Effector CD4-positive, alpha-beta T cell (primary cell): Measurements from ENCODE around the gene SAT1.
A peak's percentile ranks its signal among the peaks of the same experiment; 100 is the strongest.
"Not testable (repeated sequence)": the region's sequence is repeated elsewhere in the genome, so short reads cannot be mapped to it uniquely, and the experiment has no call there.

Experiments
- DNase-seq: peaks from one replicate; pipeline ENCODE4 v3.0.0-alpha.2; 2020
- total RNA-seq: gene quantifications from one replicate; lab custom pipeline; 2026; lab: John Stamatoyannopoulos, UW

SAT1 gene
- 306 reads per million, percentile 95 among the genes with 10 or more reads in this experiment for total RNA-seq

DNA sequence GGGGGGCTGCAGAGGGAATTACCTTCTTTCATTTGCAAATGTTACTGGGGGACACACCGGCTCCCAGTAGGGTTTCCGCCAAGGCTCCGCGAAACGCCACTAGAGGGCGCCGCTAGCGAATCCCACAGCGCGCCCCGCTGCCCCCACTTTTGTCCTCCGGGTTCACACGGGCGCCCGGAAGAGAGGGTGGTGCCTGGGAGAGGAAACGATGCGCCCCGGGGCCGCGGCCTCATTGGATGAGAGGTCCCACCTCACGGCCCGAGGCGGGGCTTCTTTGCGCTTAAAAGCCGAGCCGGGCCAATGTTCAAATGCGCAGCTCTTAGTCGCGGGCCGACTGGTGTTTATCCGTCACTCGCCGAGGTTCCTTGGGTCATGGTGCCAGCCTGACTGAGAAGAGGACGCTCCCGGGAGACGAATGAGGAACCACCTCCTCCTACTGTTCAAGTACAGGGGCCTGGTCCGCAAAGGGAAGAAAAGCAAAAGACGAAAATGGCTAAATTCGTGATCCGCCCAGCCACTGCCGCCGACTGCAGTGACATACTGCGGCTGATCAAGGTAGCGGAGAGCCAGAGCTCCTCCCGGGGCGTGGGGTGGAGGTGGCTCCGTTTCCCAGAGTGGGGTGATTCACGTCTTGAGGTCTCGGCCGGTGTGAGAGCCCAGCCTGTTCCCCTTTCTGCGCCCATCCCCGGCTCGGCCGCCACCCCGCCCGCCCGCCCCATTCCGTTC is at the start of gene SAT1:
TSS of gene SAT1 (plus strand) at position 311 of the 726 bp plus-strand sequence. CDS start at position 490, 179 bp downstream.
- DNase-seq: peak; percentile 87

DNA sequence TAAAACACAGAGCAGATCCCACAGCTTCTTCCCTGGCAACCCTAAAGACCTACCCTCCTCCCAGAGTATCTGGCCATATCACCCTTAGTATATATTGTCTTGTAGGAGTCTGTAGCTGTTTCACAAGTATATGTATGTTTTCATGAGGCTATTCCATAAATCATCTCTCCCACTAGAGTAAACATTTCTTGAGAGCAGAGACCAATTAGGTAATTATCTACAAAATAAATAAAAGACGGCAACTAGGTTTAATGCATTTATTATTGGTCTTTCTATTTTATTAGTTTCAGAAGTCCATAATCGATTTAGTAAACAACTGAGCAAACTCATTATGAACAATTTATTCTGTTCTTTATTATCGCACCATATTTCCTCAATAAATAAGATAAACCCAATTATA is 46.9 kb upstream of the SAT1 start:
- DNase-seq: no peak

DNA sequence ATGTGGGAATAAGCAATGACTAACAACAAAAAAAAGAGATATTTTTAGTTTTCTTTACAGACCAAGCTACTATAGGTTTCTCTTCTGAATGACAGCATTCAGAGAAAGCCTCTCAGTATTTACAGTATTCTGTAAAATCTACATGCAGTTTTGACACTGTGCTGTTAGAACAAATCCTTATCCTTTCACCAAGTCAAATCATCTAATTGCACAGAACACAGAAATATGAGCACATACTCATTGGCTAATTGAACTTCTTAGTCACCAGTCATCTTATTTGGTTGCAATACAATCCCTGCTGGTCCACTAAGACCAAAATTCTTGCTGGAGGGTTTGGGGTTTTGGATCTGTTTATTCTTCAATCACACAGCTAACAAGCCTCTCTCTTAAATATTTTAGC is 45.6 kb upstream of the SAT1 start:
- no peak for DNase-seq

DNA sequence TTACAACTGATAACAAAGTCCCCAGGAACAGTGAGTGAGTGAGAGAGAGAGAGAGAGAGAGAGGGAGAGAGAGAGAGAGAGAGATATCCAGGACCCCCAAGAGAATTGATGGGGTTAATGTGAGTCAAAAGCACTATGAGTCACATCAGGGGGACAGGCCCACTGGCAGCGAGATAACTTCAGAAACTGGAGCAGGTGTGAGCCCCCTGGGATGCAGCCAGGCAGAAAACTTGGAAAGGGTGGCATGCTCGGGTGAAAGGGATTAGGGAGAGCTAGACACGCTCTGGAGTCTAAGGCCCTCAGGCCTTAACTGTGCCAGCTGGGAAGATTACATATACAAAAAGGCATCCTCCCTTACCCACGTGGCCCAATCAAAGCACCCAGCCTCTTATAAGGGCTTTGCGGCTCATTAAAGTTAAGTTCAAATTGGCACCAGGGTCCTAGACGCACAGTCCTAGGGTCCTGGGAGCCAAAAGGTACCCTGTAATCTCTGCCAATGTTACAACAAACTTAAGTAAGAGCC is 40.7 kb upstream of the SAT1 start:
- DNase-seq: no peak

DNA sequence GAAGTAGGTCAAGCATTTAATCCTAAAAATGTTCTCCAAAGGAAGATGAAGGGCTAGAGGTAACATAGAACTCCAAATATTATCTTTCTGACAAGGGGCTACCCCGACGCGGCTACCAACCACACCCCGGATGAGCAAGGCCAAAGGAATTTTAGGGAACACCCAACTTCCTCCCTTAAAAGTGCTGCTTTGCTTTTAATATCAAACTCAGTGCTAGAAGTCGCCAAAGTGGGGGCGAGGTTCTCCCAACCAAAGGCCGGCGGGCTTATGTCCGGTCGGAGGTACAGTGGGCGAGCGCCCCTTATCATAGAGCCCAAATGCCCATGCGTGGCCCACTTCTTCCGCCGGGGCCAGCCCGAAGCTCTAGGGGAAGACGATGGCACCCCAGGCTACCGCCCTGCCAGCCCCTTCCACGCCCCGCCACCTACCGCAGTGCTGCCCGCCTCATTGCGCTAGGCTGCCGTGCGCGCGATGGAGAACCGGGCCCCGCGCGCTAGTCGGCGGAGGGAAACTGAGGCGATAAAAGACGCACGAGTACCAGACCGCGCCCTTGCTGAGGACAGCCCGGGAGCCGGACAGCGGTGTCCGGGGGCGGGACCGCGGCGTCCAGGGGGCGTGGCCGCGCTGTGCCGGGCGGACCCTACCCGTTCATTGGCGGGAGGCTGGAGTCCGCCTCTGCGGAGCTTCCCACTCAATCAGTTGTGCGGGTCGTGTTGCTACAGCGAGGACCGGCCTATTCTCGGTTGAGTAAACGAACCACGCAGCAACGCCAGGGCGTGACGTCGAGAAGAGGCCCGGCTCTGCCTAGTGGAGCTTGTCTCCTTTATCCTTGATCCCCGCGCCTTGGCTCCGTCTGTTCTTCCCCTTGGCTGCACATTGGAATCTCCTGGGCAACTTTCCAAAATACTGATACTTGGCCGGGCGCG is 40.0 kb upstream of the SAT1 start, which contains the start of gene ACOT9:
TSS of gene ACOT9 (minus strand) at position 580 of the 926 bp plus-strand sequence. CDS start at position 448, 132 bp downstream.
- DNase-seq: peak; percentile 58

DNA sequence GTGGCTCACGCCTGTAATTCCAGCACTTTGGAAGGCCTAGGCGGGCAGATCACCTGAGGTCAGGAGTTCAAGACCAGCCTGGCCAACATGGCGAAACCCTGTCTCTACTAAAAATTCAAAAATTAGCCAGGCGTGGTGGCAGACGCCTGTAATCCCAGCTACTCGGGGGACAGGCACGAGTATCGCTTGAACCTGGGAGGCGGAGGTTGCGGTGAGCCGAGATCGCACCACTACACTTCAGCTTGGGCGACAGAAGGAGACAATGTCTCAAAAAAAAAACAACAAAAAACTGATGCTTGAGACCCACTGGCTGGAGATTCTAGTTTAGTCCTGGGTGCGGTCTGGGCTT is 39.4 kb upstream of the SAT1 start:
- not testable (repeated sequence) for DNase-seq

DNA sequence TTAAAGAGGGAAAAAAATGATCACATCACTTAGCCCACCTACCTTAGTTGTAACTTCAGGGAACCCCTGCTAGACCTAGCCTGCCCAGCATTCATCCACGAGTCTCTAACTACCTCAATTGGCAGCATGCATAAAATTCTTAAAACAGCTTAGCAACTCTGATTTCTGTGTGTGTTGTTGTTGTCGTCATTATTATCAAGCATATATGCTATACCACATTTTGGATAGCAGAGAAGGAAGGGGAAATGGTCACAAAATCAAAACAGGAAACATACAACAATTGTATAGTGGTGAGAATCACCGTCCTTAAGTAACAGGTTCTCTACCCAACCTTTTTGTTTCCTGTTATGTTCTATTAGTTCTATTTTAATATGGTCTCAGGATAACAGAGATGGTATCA is 37.2 kb upstream of the SAT1 start:
- no peak for DNase-seq

DNA sequence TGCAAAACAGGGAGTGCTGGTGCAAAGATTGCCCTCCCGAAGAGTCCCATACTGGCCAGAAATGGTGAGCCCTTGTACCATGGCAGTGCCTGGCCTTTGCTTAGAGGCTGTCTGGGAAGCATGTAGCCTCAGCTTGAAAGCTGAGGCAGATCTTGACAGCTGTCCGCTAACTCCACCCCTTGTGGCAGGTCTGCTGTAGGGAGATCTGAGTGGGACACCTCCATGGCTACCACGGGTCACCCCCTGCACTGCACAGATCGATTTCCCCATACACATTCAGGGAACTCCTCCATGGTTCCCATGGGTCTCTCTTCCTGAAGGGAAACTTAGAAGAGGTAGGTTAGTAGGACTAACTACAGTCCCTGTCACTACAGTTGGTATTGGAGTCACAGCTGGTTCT is 33.8 kb upstream of the SAT1 start:
- no peak for DNase-seq

DNA sequence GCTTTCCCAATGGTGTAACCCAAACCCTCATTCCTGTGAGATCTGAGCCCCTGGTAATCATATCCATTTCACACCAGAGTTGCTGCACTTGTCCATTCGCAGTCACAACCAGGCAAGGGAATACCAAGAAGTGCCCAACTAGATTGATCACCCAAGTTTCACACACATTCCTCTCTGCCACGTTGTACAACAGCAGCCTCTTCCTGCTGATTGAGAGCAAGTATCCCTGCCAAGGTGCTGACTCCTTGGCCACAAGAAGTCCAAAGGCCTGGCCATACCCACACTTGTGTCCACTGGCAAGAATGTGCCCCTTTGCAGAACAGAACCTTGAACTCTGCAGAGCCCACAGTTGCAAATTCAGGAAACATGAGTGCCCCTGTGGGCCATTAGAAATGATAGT is 33.4 kb upstream of the SAT1 start:
- DNase-seq: no peak

DNA sequence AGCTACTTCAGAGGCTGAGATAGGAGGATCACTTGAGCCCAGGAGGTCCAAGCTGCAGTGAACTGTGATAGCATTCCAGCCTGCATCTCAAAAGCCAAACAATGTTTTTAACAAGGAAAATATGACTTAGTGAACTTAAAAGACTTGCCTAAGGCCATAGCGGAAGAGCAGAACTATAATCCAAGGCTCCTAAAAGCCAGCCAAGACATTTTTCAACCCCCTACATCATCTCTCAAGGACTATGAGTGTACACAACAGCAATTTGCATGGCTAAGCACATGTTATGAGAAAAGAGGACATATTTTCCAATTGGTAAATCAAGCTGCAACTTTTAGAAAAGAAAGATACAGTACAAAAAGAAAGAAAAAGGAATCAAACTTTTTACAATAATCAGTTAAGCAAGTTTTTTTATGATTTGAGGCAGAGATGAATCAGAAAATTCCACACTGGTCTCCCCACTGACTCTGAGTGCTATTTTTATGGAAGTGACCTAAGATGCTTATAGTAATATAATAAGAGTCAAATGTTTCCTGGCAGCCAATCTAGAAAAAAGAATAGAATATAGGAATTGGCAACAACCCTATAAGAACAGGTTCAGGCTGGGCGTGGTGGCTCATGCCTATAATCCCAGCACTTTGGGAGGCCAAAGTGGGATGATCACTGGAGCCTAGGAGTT is 30.1 kb upstream of the SAT1 start:
- no peak for DNase-seq

DNA sequence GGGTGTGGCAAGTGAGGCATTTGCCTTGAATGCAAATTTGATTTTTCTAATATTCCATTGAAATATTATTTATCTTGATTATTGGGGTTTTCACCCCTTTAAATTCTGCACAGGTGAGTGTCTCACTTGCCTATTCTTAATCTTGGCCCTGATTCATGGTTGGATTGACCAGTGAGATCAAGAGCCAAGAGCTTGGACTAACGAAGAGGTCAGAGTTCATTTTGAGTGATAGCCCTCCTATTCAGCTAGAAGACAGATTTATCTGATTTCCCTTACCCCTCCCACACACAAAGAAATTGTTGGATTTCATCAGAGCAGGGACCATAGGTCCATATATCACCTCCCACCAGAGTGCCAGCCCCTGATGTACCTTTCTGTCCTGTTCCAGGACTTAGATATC is 28.3 kb upstream of the SAT1 start:
- no peak for DNase-seq

DNA sequence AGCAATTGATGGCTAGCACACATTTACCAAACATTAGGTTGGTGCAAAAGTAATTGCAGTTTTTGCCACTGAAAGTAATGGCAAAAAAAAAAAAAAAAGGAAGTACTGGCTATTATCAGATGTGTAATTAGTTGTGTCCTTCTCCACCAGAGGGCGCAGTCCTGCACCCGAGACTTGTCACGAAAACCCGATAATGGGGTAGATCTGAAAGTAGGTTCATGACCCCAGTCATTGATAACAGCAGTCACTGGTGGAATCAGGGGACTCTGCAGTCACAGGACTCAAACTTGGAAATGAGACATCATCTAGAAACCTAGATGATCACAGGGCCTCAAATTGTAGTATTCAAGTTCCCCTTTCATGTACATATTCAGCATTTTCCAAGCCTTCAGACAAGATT is 26.8 kb upstream of the SAT1 start:
- peak; percentile 47 for DNase-seq

DNA sequence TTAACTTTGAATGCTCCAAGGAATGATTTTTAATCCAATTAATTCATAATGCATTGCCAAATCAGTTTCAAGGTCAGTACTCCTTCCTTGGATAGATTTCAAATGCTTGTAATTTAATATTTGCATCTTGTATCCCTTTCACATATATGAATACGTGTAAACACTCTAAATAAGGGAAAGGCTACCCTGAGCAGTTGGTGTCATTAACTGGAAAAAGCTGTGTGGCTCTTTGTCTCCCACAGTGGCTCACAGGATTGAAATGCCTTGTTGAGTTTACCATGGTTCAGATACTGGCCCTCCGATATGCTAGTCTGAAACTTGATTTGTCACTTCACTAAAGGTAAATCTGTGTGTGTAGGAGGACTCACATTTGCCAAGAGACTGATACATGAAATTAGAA is 23.2 kb upstream of the SAT1 start:
- DNase-seq: no peak

DNA sequence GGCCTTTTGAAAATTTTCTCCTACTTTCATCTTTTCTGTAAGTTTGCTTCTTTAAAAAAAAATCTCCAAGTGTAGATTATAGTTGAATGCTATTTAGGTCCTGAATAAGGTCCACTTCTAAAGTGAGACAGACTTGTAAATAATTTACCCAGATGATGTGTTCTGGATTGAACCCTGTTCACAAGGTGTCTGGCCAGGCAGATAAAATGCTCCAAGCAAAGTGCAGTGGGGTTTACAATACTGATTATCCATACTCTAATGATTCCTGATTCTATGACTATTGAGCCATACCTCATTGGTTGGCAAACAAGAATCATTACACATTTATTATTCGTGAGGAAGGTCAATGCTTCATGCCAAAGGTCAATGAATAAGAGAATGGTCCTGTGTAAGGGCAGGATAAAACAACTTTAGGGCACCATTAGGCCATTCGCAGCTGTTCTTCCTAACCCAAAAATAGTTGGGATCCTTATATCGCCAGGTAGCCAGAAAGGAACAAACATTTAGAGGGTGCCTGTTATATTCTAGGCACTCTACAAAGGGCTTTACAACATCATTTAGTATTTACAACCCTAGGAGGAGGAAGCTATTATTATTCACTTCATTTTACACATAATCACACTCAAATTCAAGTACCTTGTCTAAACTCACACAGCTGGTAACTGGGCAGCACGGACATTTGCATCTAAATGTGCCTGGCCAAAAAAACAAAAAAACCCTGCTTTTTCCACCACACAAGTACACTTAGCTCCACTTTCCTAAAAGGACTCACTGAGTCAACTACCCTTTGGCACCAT is 18.6 kb upstream of the SAT1 start:
- no peak for DNase-seq

DNA sequence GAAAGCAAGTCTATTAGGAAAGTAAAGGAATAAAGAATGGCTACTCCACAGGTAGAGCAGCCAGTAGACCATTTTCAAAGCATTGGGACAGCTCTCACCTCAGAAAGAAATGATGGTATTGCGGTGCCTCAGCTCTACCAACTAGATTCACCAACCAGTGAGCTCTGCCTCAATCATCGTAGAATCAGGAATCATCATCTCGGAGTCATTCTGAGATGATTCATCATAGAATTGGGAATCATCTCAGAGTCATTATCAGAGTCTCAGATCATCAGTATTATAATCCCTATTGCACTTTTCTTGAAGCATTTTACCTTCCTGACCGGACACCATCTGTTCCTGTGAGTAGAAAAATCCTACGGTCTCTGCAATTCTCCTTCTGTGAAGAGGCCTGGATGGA is 17.5 kb upstream of the SAT1 start:
- DNase-seq: no peak

DNA sequence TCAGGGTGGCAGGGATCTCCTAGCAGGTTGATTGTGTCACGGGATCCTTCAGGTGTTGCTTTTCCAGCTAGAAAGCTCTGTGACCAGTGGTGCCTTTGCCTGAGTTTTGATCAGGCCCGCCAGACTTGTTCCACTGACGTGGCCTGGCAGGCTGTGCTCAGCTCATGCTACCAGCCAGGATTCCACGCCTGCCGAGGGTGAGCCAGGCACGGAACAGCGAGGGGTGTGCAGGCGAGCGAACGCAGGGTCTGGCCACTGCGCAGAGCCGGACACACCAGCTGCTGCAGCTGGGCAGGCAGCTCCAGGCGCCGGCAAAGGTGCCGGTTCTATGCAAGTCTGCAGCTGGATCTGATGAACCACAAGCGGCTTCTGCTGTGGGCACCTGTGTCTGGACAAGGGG is 17.1 kb upstream of the SAT1 start:
- no peak for DNase-seq

DNA sequence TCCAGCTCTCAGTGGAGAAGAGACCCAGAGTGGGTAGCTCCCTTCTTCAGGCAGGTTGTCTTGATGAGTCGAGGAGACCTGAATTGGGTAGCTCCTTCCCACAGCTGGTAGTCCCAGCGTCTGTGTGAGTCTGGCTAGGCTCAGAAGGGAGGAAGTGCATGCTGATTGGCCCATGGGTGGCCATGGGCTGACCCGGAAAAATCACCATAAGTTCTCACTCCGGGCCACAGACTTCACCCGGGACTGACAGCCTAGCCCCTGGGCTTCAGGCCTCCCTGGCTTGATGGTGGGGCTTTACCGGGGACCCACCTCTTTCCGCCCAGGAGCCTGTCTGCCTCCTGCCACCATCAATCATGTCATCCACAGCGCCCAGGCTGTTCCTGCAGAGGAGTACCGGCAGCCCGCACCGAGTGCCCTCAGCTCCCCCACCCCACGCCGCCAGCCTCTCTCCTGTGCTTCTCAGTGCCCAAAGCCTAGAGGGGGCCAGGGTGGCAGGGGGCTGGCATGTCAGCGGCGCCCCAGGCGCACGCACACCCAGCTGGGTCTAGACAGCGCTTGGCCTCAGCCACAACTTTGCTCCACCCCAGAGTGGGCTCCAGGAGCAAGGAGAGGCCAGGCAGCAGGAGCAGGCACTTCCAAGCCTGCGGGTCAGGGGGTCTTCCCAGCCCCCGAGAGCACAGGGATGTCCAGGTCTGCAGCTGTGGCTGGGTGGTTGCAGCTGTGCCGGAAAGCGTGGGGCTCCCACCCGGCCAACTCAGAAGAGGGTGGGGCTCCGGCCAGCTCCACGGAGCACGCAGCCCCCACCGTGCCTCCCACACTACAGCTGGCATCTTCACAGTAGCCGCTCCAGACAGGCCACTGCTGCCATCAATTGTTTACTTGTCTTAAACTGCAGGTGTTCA is 16.1 kb upstream of the SAT1 start:
- no peak for DNase-seq

DNA sequence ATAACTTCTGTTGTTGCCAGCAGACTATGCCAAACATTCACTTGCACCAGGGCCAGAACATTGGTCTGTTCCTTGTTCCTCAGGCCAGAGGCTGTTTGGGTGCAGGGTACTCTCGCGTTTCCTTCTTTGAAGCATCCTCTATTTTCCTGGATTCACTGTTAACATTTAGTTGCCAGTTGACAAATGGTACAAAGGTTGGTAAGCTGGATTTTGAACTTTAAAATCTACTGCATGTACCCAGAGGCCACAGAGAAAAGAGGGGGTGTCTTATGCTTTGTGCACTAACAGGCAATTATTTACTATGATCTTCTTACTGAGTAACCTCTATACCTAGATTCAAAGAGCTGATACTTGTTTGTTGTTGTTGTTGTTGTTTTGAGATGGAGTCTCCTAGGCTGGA is 12.8 kb upstream of the SAT1 start:
- no peak for DNase-seq

DNA sequence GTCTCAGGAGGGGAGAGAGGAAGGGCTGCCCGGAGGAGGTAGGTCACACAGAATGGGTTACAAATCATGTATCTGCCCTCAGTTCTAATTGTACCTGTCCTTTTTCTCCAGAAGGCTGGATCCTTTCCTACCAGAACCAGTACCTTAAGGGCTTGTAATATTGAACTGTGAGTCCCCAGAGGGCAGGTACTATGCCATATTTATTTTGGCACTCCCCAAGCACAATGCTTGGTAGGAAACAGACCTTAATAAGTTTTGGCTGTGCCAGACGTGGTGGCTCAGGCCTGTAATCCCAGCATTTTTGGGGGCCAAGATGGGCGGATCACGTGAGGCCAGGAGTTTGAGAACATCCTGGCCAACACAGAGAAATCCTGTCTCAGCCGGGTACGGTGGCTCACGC is 11.9 kb upstream of the SAT1 start:
- DNase-seq: not testable (repeated sequence)

DNA sequence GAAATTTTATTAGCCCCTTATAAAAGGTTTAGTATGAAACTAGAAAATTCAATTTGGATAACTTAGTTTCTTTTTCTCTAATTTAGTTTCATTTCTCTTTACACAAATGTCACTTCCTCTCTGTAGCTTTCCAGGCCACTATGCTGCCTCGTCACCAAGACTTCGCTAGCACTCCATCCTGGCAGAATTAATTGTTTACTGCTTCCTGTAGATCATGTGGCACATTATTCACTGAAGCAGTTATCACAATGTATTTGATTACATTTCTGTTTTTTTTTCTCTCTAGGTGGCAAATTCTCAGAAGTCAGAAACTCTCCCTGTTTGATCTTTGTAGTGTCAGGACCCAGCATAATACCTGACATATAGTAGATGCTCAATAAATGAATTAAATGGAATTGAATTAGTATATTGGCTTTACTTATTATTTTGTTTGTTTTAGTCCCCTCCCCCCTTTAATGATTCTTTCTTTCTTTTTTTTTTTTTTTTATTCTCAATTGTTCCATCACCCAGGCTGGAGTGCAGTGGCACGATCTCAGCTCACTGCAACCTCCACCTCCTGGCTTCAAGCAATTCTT is 9.3 kb upstream of the SAT1 start:
- DNase-seq: peak; percentile 12

DNA sequence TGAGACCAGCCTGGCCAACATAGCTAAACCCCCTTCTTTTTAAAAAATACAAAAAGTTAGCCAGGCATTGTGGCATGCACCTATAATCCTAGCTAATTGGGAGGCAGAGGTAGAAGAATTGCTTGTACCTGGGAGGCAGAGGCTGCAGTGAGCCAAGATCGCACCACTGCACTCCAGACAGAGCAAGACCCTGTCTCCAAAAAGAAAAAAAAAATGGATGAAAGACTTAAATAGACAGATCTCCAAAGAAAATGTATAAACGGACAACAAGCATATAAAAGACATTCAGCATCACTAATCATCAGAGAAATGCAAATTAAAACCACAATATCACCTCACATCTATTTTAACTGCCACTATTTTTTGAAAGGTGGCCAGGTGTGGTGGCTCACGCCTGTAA is 6.6 kb upstream of the SAT1 start:
- DNase-seq: no peak
